GM23338 (cell line): ENCODE results near the gene TPGS1. TPM values are rescaled to one million over a fixed set of nuclear protein-coding genes. Genes with fewer than 3 reads are reported as not detected.

Experiments
- polyA plus RNA-seq: library from polyadenylated mRNA; unstranded; fragments of >200 nt; fragmentation: Nextera tagmentation; extraction: Ambion mirVana; gene quantifications from 2 replicates; pipeline ENCODE4 v1.2.1, GENCODE V29; 2016
- total RNA-seq: library from RNA; depleted of rRNA; stranded (reverse); fragments of >200 nt; shearing (Covaris generic); gene quantifications from 2 replicates; pipeline ENCODE4 v1.2.3, GENCODE V29; 2014; rRNA removed

Gene TPGS1
- total and polyA plus RNA-seq, 2 experiments from 2014 or later = 11.9 to 38.4 TPM

Other genes starting within 250 kb of the TPGS1 start
- gene PLPP2, start 216.1 kb upstream of the TPGS1 start, total RNA-seq = 75.8 and 82.6 TPM in 2 replicates
- gene PLPP2, start 216.1 kb upstream of the TPGS1 start, polyA plus RNA-seq = 52.9 and 58.3 TPM in 2 replicates
- gene MIER2, start 162.7 kb upstream of the TPGS1 start, total RNA-seq = 37.9 and 41.3 TPM in 2 replicates
- 30.2 and 34.0 TPM in 2 replicates for gene MIER2, start 162.7 kb upstream of the TPGS1 start, polyA plus RNA-seq
- gene C2CD4C, start 98.3 kb upstream of the TPGS1 start, total RNA-seq = 10.6 and 12.5 TPM in 2 replicates
- 2.1 and 2.6 TPM in 2 replicates for gene C2CD4C, start 98.3 kb upstream of the TPGS1 start, polyA plus RNA-seq
- 2.9 and 4.6 TPM in 2 replicates for gene SHC2, start 46.5 kb upstream of the TPGS1 start, total RNA-seq
- 2.2 and 2.6 TPM in 2 replicates for gene SHC2, start 46.5 kb upstream of the TPGS1 start, polyA plus RNA-seq
- gene MADCAM1, start 11.0 kb upstream of the TPGS1 start, total RNA-seq = 1.0 and 2.5 TPM in 2 replicates
- gene MADCAM1, start 11.0 kb upstream of the TPGS1 start, polyA plus RNA-seq = 2.1 and 3.3 TPM in 2 replicates
- 146 and 148 TPM in 2 replicates for gene CDC34, start 24.3 kb downstream of the TPGS1 start, total RNA-seq
- 114 and 118 TPM in 2 replicates for gene CDC34, start 24.3 kb downstream of the TPGS1 start, polyA plus RNA-seq
- gene GZMM, start 36.6 kb downstream of the TPGS1 start, total RNA-seq = not detected in 2 replicates
- gene GZMM, start 36.6 kb downstream of the TPGS1 start, polyA plus RNA-seq = 0.29 TPM in 1 of 2 replicates, not detected in the other
- gene BSG, start 65.1 kb downstream of the TPGS1 start, total RNA-seq = 891 and 973 TPM in 2 replicates
- 957 and 960 TPM in 2 replicates for gene BSG, start 65.1 kb downstream of the TPGS1 start, polyA plus RNA-seq
- 2.9 and 3.7 TPM in 2 replicates for gene HCN2, start 82.4 kb downstream of the TPGS1 start, total RNA-seq
- 0.06 and 0.14 TPM in 2 replicates for gene HCN2, start 82.4 kb downstream of the TPGS1 start, polyA plus RNA-seq
- gene POLRMT, start 126.0 kb downstream of the TPGS1 start, total RNA-seq = 120 and 148 TPM in 2 replicates
- gene POLRMT, start 126.0 kb downstream of the TPGS1 start, polyA plus RNA-seq = 98.0 and 125 TPM in 2 replicates
- gene FGF22, start 132.4 kb downstream of the TPGS1 start, total RNA-seq = 0.31 and 2.8 TPM in 2 replicates
- gene FGF22, start 132.4 kb downstream of the TPGS1 start, polyA plus RNA-seq = 1.0 and 1.1 TPM in 2 replicates
- gene RNF126, start 155.7 kb downstream of the TPGS1 start, total RNA-seq = 80.5 and 112 TPM in 2 replicates
- gene RNF126, start 155.7 kb downstream of the TPGS1 start, polyA plus RNA-seq = 91.7 and 95.7 TPM in 2 replicates
- 10.1 and 12.5 TPM in 2 replicates for gene FSTL3, start 168.9 kb downstream of the TPGS1 start, total RNA-seq
- gene FSTL3, start 168.9 kb downstream of the TPGS1 start, polyA plus RNA-seq = 2.9 and 3.1 TPM in 2 replicates
- not detected in 2 replicates for gene PRSS57, start 188.0 kb downstream of the TPGS1 start, total RNA-seq
- 0.21 and 0.34 TPM in 2 replicates for gene PRSS57, start 188.0 kb downstream of the TPGS1 start, polyA plus RNA-seq
- gene PALM, start 201.4 kb downstream of the TPGS1 start, total RNA-seq = 21.7 and 26.1 TPM in 2 replicates
- gene PALM, start 201.4 kb downstream of the TPGS1 start, polyA plus RNA-seq = 3.8 and 4.8 TPM in 2 replicates
- 0.23 and 0.28 TPM in 2 replicates for gene MISP, start 243.6 kb downstream of the TPGS1 start, total RNA-seq
- 0.27 and 0.40 TPM in 2 replicates for gene MISP, start 243.6 kb downstream of the TPGS1 start, polyA plus RNA-seq